PC-3 (cell line): Measurements from ENCODE around the gene PPM1D.

Experiments
- CTCF ChIP-seq: fragments of 300-600 bp; sonication (generic); conservative IDR thresholded peaks from 2 replicates; pipeline ENCODE4 v1.5.1; 2017; ENCODE audit warnings: antibody characterized with exemption, low read depth, mild to moderate bottlenecking, low read length
- EZH2 ChIP-seq: fragments of 300-600 bp; sonication (generic); IDR thresholded peaks from one replicate; pipeline ENCODE4 v1.6.1; 2017; ENCODE audit warnings: antibody characterized with exemption, mild to moderate bottlenecking, low read length; ENCODE audit not compliant: unreplicated experiment

DNA sequence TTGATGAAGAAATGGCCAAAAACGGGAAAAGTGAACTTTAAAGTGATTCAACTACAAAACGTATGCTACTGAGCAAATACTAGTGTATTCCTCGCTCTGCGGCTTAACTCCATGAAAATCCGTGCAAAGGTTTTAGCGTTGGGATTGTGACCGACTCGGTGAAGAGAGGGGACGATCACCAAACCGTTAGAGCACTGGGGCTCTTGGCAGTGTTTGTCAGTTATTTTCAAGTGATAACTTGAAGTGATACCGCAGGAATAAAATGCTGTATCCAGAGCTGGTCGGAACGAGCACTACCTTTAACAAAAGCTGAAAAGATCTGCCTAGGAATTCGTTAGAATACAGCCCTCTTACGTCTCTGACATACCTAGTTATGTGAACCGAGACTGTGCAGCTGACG, 773 bp upstream of the PPM1D start:
- TF ChIP-seq EZH2 (no peak), CTCF (no peak)
